Activated CD4-positive, alpha-beta T cell treated with anti-CD3 and anti-CD28 coated beads for 4 hours (primary cell): ENCODE results near the gene PHRF1.
"Not testable (repeated sequence)": the region's sequence is repeated elsewhere in the genome, so short reads cannot be mapped to it uniquely, and the experiment has no call there.

Experiments
- DNase-seq, 2 donors: peaks; one replicate each; pipeline ENCODE4 v3.0.0-alpha.2; 2020

Gene PHRF1

GRCh38 chr11:636511-637332 is 60.5 kb downstream of the PHRF1 start, which contains the start of gene DRD4:
Gene DRD4 (plus strand): TSS chr11:637269. CDS start chr11:637305, 36 bp downstream.
- DNase-seq, result no peak

GRCh38 chr11:637333-637592 is 61.0 kb downstream of the PHRF1 start:
- no peak for DNase-seq

DNA sequence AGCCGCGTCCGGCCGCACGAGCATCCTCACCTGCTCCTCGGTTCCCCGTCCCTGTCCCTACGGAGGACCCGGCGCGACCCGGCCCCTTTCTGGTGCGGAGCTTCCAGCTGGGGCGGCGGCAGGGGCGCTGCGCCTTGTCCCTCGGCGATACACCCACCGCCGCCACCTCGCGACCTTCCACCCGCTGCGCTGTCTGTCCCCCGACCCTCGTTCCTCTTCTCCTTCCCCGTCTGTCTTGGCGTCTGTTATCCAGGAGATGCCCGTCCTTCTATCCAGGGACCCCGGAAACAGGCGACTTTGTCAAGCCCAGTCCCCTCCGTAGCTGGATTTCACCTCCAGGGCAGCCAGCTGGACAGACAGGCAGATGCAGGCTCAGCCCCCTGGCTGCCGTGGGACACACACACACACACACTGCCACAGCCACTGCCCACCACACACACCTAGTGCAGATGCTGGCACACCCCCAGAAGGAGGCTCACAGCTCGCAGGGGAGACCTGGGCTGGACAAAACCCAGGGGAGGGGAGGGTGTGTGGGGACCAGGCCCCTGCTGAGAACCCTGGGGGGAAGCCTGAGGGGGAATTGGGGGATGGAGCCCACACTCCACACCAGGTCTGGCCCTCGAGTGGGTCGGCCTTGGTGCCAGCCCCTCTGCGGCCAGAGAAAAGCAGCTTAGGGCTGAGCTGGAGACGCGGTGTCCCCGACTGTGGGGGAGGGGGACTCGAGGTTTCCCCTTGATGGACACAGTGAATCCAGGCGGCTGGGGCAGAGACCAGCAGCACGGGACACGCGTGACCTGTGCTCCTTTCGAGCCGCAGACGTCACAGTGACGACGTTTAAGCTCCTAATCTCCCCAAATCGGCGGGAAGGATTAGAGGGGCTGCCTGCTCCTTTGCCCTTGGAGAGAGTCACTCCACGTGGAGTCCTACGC is 61.6 kb downstream of the PHRF1 start:
- DNase-seq, result no peak

- DNase-seq, result no peak
Measured at GRCh38 chr11:638631-639331, 62.5 kb downstream of the PHRF1 start.

DNA sequence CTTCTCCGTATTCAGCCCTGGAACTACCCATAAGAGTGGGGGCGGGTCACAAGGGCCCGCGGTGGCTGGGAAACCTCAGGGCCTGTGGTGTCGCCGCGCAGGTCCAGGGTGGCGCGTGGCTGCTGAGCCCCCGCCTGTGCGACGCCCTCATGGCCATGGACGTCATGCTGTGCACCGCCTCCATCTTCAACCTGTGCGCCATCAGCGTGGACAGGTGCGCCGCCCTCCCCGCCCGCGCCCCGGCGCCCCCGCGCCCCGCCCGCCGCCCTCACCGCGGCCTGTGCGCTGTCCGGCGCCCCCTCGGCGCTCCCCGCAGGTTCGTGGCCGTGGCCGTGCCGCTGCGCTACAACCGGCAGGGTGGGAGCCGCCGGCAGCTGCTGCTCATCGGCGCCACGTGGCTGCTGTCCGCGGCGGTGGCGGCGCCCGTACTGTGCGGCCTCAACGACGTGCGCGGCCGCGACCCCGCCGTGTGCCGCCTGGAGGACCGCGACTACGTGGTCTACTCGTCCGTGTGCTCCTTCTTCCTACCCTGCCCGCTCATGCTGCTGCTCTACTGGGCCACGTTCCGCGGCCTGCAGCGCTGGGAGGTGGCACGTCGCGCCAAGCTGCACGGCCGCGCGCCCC is 63.2 kb downstream of the PHRF1 start:
- DNase-seq, result no peak

GRCh38 chr11:640021-640706 is 63.9 kb downstream of the PHRF1 start:
- DNase-seq, result no peak

DNA sequence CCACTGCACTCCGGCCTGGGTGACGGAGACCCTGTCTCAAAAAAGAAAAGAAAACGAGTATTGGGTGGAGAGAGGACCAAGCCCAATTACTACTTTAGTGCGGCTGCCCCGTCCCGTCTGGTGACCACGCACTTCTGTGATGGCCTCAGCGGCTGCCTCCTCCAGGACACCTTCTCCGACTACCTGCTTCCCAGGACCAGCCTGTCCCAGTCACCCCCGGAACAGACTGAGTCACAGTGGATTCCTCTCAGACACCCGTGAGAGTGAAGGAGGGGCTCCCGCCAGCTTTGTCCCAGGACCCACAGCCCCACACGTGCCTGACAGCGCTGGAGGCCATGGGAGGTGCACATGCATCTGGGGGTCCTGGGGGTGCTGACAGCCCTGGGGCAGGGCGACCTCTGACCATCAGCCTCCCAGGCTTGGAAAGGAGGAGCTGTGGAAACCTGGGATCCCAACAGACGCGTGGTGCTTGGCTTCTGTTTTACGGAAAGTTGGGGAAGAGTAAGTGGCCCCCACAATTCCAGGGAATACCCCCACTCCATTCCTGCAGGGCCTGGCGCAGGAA is 65.6 kb downstream of the PHRF1 start:
- no peak for DNase-seq

DNA sequence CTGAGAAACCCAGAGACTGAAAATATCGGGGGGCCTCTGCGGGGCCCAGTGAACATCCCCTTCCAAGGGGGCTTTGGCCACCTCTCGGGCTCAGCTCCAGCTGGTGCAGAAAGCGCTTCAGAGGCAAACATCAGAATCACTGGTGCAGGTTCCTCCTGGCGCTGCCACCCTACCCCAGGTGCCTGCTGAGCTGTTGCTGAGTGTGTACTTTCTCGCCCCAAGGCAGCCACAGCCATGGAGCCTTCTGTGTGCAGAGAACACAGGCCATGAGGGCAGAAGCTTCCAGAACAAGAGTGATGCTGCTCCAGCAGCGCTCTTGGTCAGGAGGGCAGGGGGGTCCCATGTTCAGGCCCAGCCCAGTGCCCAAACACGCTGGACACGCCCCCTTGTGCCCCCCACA is 67.1 kb downstream of the PHRF1 start:
- no peak for DNase-seq

DNA sequence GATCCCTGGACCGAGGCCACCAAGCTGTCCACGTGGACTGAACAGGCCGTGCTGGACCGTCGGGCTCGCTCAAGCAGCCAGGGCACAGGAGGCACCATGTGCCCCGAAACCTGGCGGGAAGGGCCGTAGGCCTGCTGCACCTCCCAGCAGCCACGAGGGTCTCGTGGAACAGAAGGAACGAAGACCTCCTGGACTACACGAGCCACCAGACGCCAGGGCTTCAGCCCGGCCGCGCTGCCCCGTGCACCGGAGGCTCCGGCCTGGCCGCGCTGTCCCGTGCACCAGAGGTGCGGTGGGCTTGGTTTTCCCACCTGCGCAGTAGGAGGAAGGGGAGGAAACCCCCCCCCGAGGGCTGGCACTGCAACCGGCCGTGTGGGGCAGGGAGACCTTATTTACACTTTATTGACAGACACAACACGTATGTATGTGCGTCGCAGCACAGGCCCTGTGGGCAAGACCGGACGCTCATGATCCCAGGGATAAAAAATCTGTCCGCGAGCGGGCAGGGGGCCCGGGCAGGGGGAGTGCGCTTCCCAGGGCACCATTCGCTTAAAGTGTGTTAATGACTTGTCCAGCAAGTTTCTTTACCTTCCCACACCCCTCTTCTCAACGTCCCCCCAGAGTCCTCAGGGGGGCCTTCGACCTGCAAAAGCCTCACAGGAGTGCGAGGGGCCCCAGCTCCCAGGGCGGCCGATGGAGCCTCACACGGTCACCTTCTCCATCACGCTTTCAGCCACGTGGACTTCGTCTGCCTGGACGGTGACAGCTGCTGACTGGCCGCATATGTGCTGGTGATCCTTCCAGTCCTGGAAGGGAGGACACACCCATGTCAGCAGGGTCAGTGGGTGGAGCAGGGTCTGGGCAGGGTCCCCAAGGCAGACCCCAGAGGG is 67.8 kb downstream of the PHRF1 start:
- no peak for DNase-seq

GRCh38 chr11:645536-645935 is 69.3 kb downstream of the PHRF1 start:
- DNase-seq, result no peak

- no peak for DNase-seq
Measured at GRCh38 chr11:646214-646613, 69.9 kb downstream of the PHRF1 start.

DNA sequence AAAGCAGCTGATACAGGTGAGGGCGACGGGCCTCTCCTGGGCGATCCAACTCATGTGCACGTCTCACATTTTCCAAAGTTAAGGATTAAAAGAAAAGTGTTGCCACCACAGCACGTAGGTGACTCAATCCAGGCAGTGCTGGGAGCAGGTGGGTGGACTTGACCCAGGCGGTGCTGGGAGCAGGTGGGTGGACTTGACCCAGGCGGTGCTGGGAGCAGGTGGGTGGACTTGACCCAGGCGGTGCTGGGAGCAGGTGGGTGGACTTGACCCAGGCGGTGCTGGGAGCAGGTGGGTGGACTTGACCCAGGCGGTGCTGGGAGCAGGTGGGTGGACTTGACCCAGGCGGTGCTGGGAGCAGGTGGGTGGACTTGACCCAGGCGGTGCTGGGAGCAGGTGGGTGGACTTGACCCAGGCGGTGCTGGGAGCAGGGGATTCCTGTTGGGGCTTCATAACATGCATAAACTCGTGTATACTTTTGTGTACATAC is 71.4 kb downstream of the PHRF1 start:
- DNase-seq, result not testable (repeated sequence)

DNA sequence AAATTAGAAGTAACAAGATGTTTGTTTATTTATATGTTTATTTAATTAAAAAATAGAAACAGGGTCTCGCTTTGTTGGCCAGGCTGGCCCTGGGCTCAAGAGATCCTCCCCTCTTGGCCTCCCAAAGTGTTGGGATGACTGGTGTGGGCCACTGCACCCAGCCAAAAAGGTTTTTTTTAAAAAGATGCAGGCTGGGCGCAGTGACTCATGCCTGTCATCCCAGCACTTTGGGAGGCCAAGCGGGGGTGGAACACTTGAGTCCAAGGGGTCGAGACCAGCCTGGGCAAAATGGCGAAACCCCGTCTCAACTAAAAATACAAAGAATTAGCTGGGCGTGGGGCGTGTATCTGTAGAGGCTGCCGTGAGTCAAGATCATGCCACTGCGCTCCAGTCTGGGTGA is 74.2 kb downstream of the PHRF1 start:
- no peak for DNase-seq

- DNase-seq, result not testable (repeated sequence)
Measured at GRCh38 chr11:653136-653535, 76.9 kb downstream of the PHRF1 start.

- DNase-seq, result no peak
Measured at GRCh38 chr11:653837-654236, 77.6 kb downstream of the PHRF1 start.

GRCh38 chr11:654444-654843 is 78.2 kb downstream of the PHRF1 start:
- not testable (repeated sequence) for DNase-seq

DNA sequence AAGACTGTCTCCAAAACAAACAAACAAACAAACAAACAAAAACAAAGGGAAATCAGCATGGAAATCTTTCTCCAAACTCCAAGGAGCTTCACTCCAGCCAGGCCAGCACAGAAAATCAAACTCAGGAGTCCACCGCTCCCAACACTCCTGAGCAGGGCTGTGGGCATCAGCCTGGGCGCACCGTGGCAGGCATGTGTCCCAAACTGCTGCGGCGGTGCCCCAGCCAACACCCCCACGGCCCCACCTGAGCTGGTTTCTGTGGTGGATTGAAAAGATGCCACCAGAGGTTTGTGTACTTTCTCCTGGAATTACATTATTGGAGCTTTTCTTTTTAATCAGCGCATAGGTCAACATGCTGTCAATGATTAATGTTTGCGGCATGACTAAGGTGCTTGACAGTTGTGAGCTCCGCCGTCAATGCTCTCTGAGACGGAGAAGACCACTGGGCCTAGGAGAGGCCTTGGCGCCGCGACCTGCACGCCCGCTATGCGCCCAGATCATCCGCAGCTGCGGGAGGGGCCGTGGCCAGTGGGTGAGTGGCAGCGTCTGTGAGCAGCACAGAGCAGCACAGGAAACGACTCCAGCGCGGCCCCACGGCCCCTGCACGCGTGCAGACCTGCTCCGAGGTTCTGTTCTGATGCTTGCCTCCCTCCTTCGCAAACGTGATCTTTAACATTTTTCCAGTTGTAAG is 78.9 kb downstream of the PHRF1 start:
- no peak for DNase-seq

DNA sequence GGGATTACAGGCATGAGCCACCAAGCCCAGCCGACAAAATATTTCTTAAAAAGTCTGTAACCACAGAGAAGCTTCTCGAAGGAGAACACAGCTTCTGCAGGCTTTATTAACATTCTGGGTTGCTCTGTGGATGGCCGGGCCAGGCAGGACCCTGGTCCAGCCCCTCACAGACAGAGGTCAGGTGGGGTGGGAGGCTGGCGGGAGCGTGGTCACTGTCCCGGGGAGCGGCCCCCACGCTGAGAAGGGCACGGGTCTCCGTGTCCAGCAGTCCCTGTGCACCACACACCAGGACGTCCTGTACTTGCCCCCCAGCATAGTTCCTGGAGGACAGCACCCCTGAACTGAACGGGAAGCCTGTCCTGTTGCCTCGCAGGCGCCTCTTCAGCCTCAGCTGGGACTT is 80.2 kb downstream of the PHRF1 start:
- no peak for DNase-seq

- no peak for DNase-seq
Measured at GRCh38 chr11:656866-657265, 80.6 kb downstream of the PHRF1 start.

GRCh38 chr11:657691-658126 is 81.4 kb downstream of the PHRF1 start:
- no peak for DNase-seq
